MCF 10A (cell line): ENCODE data around the gene ATAD5. TPM values are rescaled to one million over a fixed set of nuclear protein-coding genes. Genes with fewer than 3 reads are reported as not detected.

Experiments
- BruUV-seq: library from RNA; stranded (reverse); fragments of 400-500 nt; replicated peaks from 2 replicates; lab custom pipeline; 2021; lab: Mats Ljungman, UMichigan
- CTCF ChIA-PET: fragments of 300-600 bp; sonication (Branson Sonifier 250); formaldehyde crosslinking; extraction: SDS; loops from one replicate; lab custom pipeline; 2021; ENCODE audit warnings: antibody characterized with exemption, inconsistent platforms; lab: Yijun Ruan, JAX
- POLR2A ChIA-PET: fragments of 300-600, 350-650 bp; sonication (Branson Sonifier 250); formaldehyde crosslinking; extraction: SDS; loops from one replicate; lab custom pipeline; 2020; ENCODE audit warnings: antibody characterized with exemption, inconsistent platforms; lab: Yijun Ruan, JAX
- DNase-seq: peaks from one replicate; pipeline ENCODE4 v3.0.0-alpha.2; 2018; ENCODE audit not compliant: unreplicated experiment
- H3K27ac Mint-ChIP-seq: one replicate; pipeline ENCODE4 v1.8.0; 2022; ENCODE audit warnings: mild to moderate bottlenecking, low read depth, mixed read lengths; ENCODE audit not compliant: unreplicated experiment
- H3K27me3 Mint-ChIP-seq: one replicate; pipeline ENCODE4 v1.8.0; 2022; ENCODE audit warnings: mixed read lengths; ENCODE audit not compliant: insufficient read depth, unreplicated experiment
- H3K36me3 Mint-ChIP-seq: one replicate; pipeline ENCODE4 v1.8.0; 2022; ENCODE audit warnings: mild to moderate bottlenecking, moderate library complexity, mixed read lengths; ENCODE audit not compliant: insufficient read depth, unreplicated experiment
- H3K4me1 Mint-ChIP-seq: one replicate; pipeline ENCODE4 v1.8.0; 2022; ENCODE audit warnings: mixed read lengths; ENCODE audit not compliant: insufficient read depth, unreplicated experiment
- H3K4me3 Mint-ChIP-seq: one replicate; pipeline ENCODE4 v1.8.0; 2022; ENCODE audit warnings: mild to moderate bottlenecking, moderate library complexity, mixed read lengths; ENCODE audit not compliant: unreplicated experiment
- H3K9me3 Mint-ChIP-seq: one replicate; pipeline ENCODE4 v1.8.0; 2022; ENCODE audit warnings: mixed read lengths; ENCODE audit not compliant: unreplicated experiment
- CTCF ChIP-seq: fragments of 200-600 bp; IDR thresholded peaks from one replicate; pipeline ENCODE4 v1.8.0; 2022; ENCODE audit warnings: antibody characterized with exemption, mild to moderate bottlenecking; ENCODE audit not compliant: unreplicated experiment
- intact Hi-C: fragments of 100-400 bp; cut with micrococcal nuclease; formaldehyde crosslinking; loops from 2 replicates; pipeline ENCODE4 v1.14.1; 2022
- total RNA-seq: library from RNA; stranded (reverse); gene quantifications from 2 replicates; pipeline ENCODE4 v1.2.3, GENCODE V29; 2022

Gene ATAD5
- total RNA-seq, 1 experiment from 2014 or later, result 3.6 TPM

- Mint-ChIP-seq H3K9me3 (no peaks in the 10 kb centered on the region), H3K4me1 (no peaks in the 10 kb centered on the region), H3K4me3 (no peak overlapping the region), H3K27me3 (no peaks in the 10 kb centered on the region), H3K36me3 (no peaks in the 10 kb centered on the region), H3K27ac (no peak overlapping the region)
- intact Hi-C loops, result no loop called here
- POLR2A ChIA-PET, result interaction anchor here (0.7 kb wide), 1 partner anchor 962 kb away, joined by 3 read pairs; the partner anchor contains the start of gene UTP6
- DNase-seq, result no peak
- CTCF ChIA-PET, result interaction anchor here (0.7 kb wide), 1 partner anchor 567 kb away, joined by 5 read pairs; no protein-coding TSS in a partner anchor
- no TSS peak for BruUV-seq
- TF ChIP-seq CTCF, result no peak
Measured at GRCh38 chr17:30939051-30939689, 107.4 kb downstream of the ATAD5 start.

GRCh38 chr17:30942308-30943079 lies 110.7 kb downstream of the ATAD5 start:
- TF ChIP-seq CTCF, result no peak
- no TSS peak for BruUV-seq
- ChIA-PET CTCF (no interaction called here), POLR2A (no interaction called here)
- Mint-ChIP-seq H3K9me3 (no peaks in the 10 kb centered on the region), H3K4me3 (no peak overlapping the region), H3K27me3 (no peaks in the 10 kb centered on the region), H3K27ac (no peak overlapping the region), H3K36me3 (no peaks in the 10 kb centered on the region), H3K4me1 (no peaks in the 10 kb centered on the region)
- intact Hi-C loops, result no loop called here
- no peak for DNase-seq

Other genes starting within 250 kb of the ATAD5 start
- 14.7 and 15.0 TPM in 2 replicates for gene CRLF3, start 7.3 kb upstream of the ATAD5 start, total RNA-seq
- gene TEFM, start 74.3 kb downstream of the ATAD5 start, total RNA-seq, result 10.7 and 13.8 TPM in 2 replicates
- 1.3 and 2.2 TPM in 2 replicates for gene ADAP2, start 90.0 kb downstream of the ATAD5 start, total RNA-seq
- 20.1 and 31.0 TPM in 2 replicates for gene RNF135, start 139.1 kb downstream of the ATAD5 start, total RNA-seq